ENCODE data around the gene ALG12. TPM values are rescaled to one million over a fixed set of nuclear protein-coding genes. Genes with fewer than 3 reads are reported as not detected.
A peak's percentile ranks its signal among the peaks of the same experiment; 100 is the strongest.

The ALG12 gene
- total and polyA plus RNA-seq, 2 donors (not counting 1 experiment from before 2014, with no cell fraction given), result 15.2 to 16.6 TPM

DNA sequence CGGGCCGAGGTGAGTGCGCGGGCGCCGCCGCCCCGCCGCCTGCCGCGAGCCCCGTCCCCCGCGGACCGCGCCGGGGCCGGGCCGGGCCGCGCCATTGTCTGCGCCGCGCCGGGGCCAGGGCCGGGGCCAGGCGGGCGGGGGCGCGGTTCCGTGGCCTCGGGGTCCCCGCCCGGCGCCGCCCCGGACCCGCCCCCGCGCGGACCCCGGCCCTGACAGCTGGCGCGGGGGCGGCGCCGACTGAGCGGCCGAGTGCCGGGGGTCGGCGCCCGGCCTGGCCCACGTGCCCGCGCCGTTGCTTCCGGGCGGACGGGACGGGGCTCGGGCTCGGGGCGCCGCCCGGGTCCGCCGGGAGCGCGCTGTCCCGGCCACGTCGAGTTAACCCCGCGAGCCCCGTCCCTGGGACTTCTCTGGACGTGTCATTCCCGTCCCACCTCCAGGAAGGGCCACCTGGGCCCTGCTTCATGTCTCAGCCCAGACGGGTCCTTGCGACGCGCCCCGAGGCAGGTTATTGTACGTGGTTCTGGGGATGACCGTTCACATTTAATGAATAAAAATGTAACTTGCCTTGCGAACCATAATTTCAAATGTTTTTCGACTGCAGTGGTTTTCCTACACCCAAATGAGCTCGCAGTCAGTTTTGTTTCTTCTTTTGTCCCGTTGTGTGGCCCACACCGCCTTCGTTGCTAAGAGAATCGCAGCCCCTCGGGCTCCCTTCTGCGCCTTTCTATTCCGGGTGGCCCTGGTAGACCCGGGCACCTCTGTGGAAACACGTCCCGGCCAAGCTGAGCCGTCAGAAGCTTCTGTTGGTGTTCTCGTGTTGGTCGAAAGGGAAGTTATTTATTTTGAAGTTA is 64.0 kb downstream of the ALG12 start:
- Histone ChIP-seq H3K9me3 (ENCODE audit: control extremely low read depth in 1 of 3, control insufficient read depth in 2 of 3, insufficient read depth in 1 of 3, low read length in 2 of 3) (peaks cover 0 to 7% (median 0%) of the 10 kb centered on the region in 3 donors), H3K4me1 (ENCODE audit: control insufficient read depth in 2 of 2, insufficient read depth in 2 of 2, low read length in 2 of 2) (peaks cover 21 to 36% of the 10 kb centered on the region in 2 donors), H3K79me2 (ENCODE audit: control insufficient read depth, insufficient read depth, low read length) (peaks cover 51% of the 10 kb centered on the region), H3K27me3 (replicated peaks in 1 of 4; ENCODE audit: control extremely low read depth in 1 of 4, control insufficient read depth in 3 of 4, insufficient read depth in 4 of 4, low read length in 3 of 4) (peaks cover 0 to 17% (median 11%) of the 10 kb centered on the region in 4 experiments), H4K20me1 (ENCODE audit: control insufficient read depth, insufficient read depth, low read length, poor library complexity, severe bottlenecking) (peaks cover 46% of the 10 kb centered on the region), H3K9ac (ENCODE audit: low read length) (peak overlapping the region; percentile 74), H3K27ac (ENCODE audit: low read length in 2 of 2) (peak overlapping the region; percentile 4 to 34), H2AFZ (ENCODE audit: insufficient read depth, low read depth, low read length, poor library complexity, severe bottlenecking) (peak overlapping the region; percentile 56), H3K4me2 (replicated peaks; ENCODE audit: low read depth, low read length, poor library complexity, severe bottlenecking) (peak overlapping the region; percentile 90), H3K4me3 (ENCODE audit: control extremely low read depth in 1 of 5, extremely low read depth in 1 of 5, insufficient read depth in 1 of 5, low read depth in 2 of 5, low read length in 4 of 5) (peak overlapping the region; percentile 56 to 77 (median 65)), H3K36me3 (replicated peaks in 1 of 2; ENCODE audit: control extremely low read depth in 1 of 2, control insufficient read depth in 1 of 2, extremely low read depth in 1 of 2, insufficient read depth in 2 of 2, low read length in 1 of 2) (no peaks in the 10 kb centered on the region)
- H3K27ac Mint-ChIP-seq, result peak overlapping the region; percentile 93
- ChIA-PET POLR2A (no interaction called here), CTCF (interaction anchor here (1.0 to 1.6 kb wide), 3 partner anchors 20 to 176 kb away, joined by 3 to 5 read pairs (median 4); no protein-coding TSS in a partner anchor)
- H3K4me3 Mint-ChIP-seq, result peak overlapping the region; percentile 87
- WGBS (ENCODE audit: insufficient coverage), result under 1% methylated on average over 93 of the region's 101 CpGs
- DNase-seq, result peak; percentile 59
- intact Hi-C loops (cut with micrococcal nuclease), result loop anchor here (1.0 to 5.0 kb wide), 5 partner anchors 16 to 338 kb away; partner anchors contain the start of genes ALG12, BRD1 and CRELD2
- peaks cover 16% of the 10 kb centered on the region for H3K27me3 Mint-ChIP-seq
- TF ChIP-seq, protein P1, sequence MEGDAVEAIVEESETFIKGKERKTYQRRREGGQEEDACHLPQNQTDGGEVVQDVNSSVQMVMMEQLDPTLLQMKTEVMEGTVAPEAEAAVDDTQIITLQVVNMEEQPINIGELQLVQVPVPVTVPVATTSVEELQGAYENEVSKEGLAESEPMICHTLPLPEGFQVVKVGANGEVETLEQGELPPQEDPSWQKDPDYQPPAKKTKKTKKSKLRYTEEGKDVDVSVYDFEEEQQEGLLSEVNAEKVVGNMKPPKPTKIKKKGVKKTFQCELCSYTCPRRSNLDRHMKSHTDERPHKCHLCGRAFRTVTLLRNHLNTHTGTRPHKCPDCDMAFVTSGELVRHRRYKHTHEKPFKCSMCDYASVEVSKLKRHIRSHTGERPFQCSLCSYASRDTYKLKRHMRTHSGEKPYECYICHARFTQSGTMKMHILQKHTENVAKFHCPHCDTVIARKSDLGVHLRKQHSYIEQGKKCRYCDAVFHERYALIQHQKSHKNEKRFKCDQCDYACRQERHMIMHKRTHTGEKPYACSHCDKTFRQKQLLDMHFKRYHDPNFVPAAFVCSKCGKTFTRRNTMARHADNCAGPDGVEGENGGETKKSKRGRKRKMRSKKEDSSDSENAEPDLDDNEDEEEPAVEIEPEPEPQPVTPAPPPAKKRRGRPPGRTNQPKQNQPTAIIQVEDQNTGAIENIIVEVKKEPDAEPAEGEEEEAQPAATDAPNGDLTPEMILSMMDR (IDR thresholded peaks at IDR 0.05), result no peak
- TF ChIP-seq EZH2 (IDR thresholded peaks at IDR 0.05; ENCODE audit: borderline replicate concordance, insufficient read depth, low read depth, low read length, poor library complexity, severe bottlenecking), result no peak
- H3K9me3 Mint-ChIP-seq (ENCODE audit: insufficient read depth), result no peaks in the 10 kb centered on the region
- H3K4me1 Mint-ChIP-seq, result peaks cover 48% of the 10 kb centered on the region
- peak; percentile 16 for ATAC-seq (ENCODE audit: low read depth)

Data from B cell (primary cell).